Smooth muscle cell (in vitro differentiated cells): ENCODE results near the gene PLEKHG7. TPM values are rescaled to one million over a fixed set of nuclear protein-coding genes. Genes with fewer than 3 reads are reported as not detected.
A peak's percentile ranks its signal among the peaks of the same experiment; 100 is the strongest.
"Not testable (repeated sequence)": the region's sequence is repeated elsewhere in the genome, so short reads cannot be mapped to it uniquely, and the experiment has no call there.

Experiments used
- DNase-seq: peaks from one replicate; lab custom pipeline; 2025; ENCODE audit not compliant: unreplicated experiment; lab: John Stamatoyannopoulos, UW
- H2AFZ ChIP-seq: fragments of 200-600 bp; sonication (generic); 2 replicates; pipeline ENCODE4 v1.6.0; 2016; ENCODE audit warnings: antibody characterized with exemption, low read depth, mild to moderate bottlenecking
- H3F3A ChIP-seq: fragments of 200-600 bp; sonication (generic); 2 replicates; pipeline ENCODE4 v1.6.0; 2017; ENCODE audit warnings: antibody characterized with exemption, low read depth
- H3K27ac ChIP-seq: fragments of 200-600 bp; sonication (generic); 2 replicates; pipeline ENCODE4 v1.5.1; 2016; ENCODE audit warnings: low read depth, mild to moderate bottlenecking
- H3K27me3 ChIP-seq: fragments of 200-600 bp; sonication (generic); 2 replicates; pipeline ENCODE4 v1.6.1; 2016; ENCODE audit warnings: low read depth, mild to moderate bottlenecking
- H3K36me3 ChIP-seq: fragments of 200-600 bp; sonication (generic); 2 replicates; pipeline ENCODE4 v1.5.1; 2016; ENCODE audit warnings: low read depth
- H3K4me1 ChIP-seq: fragments of 200-600 bp; sonication (generic); 2 replicates; pipeline ENCODE4 v1.5.1; 2016; ENCODE audit warnings: low read depth
- H3K4me2 ChIP-seq: fragments of 200-600 bp; sonication (generic); 2 replicates; pipeline ENCODE4 v1.6.0; 2016; ENCODE audit warnings: mild to moderate bottlenecking
- H3K4me3 ChIP-seq: fragments of 200-600 bp; sonication (generic); 2 replicates; pipeline ENCODE4 v1.5.1; 2016; ENCODE audit warnings: mild to moderate bottlenecking
- H3K79me2 ChIP-seq: fragments of 200-600 bp; sonication (generic); 2 replicates; pipeline ENCODE4 v1.6.0; 2016; ENCODE audit warnings: low read depth, mild to moderate bottlenecking
- H3K9ac ChIP-seq: fragments of 200-600 bp; sonication (generic); 2 replicates; pipeline ENCODE4 v1.6.0; 2016; ENCODE audit warnings: low read depth
- H3K9me3 ChIP-seq: fragments of 200-600 bp; sonication (generic); replicated peaks from 2 replicates; pipeline ENCODE4 v1.5.1; 2016; ENCODE audit warnings: low read depth
- H4K20me1 ChIP-seq: fragments of 200-600 bp; sonication (generic); 2 replicates; pipeline ENCODE4 v1.6.0; 2016; ENCODE audit warnings: low read depth
- WGBS: methylation state at CpG from one replicate; pipeline ENCODE4 v1.1.7; 2016; ENCODE audit warnings: low lambda C conversion rate; 5-methylcytosine and 5-hydroxymethylcytosine counted together
- polyA plus RNA-seq: library from polyadenylated mRNA; unstranded; fragments of >200 nt; fragmentation: Nextera tagmentation; extraction: Ambion mirVana; gene quantifications from 2 replicates; pipeline ENCODE4 v1.2.1, GENCODE V29; 2016
- total RNA-seq: library from RNA; depleted of rRNA; stranded (reverse); fragments of >200 nt; gene quantifications from 2 replicates; pipeline ENCODE4 v1.2.3, GENCODE V29; 2014
- TF ChIP-seq, protein P1 (sequence below): fragments of 200-600 bp; sonication (generic); IDR thresholded peaks from 2 replicates; pipeline ENCODE4 v1.5.1; 2017; ENCODE audit warnings: borderline replicate concordance, mild to moderate bottlenecking, antibody characterized with exemption; ENCODE audit not compliant: insufficient read depth, poor library complexity, severe bottlenecking

Gene PLEKHG7
- total and polyA plus RNA-seq, 2 experiments from 2014 or later, result not detected

DNA sequence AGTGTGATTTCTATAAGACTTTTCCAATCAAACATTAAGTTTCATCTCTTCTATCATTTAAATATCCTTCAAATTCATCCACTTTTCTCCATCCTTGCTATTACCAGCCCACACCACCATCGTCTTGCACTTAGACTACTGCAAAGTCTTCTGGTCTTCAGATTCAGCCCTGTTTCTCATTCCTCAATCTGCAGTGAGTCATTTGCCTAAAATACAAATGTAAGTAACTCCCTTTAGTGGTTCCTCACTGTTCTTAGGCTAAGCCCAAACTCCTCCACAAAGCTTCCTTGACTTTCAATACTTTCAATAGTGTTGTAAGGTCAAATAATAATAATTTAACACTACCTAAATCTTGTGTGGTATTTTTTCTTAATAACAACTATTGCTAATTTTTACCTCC is 83.3 kb downstream of the PLEKHG7 start:
- Histone ChIP-seq H3K27ac (peak overlapping the region; percentile 79), H3K79me2 (no peaks in the 10 kb centered on the region), H4K20me1 (no peaks in the 10 kb centered on the region), H3K4me3 (no peak overlapping the region), H3K9me3 (no peaks in the 10 kb centered on the region), H3K36me3 (peaks cover 4% of the 10 kb centered on the region), H3K4me2 (no peak overlapping the region), H3K27me3 (no peaks in the 10 kb centered on the region), H3K9ac (no peak overlapping the region), H2AFZ (no peak overlapping the region), H3F3A (peaks cover 15% of the 10 kb centered on the region), H3K4me1 (no peaks in the 10 kb centered on the region)
- 53% methylated on average over 1 of the region's 1 CpG for WGBS
- DNase-seq, result no peak
- TF ChIP-seq, protein P1, sequence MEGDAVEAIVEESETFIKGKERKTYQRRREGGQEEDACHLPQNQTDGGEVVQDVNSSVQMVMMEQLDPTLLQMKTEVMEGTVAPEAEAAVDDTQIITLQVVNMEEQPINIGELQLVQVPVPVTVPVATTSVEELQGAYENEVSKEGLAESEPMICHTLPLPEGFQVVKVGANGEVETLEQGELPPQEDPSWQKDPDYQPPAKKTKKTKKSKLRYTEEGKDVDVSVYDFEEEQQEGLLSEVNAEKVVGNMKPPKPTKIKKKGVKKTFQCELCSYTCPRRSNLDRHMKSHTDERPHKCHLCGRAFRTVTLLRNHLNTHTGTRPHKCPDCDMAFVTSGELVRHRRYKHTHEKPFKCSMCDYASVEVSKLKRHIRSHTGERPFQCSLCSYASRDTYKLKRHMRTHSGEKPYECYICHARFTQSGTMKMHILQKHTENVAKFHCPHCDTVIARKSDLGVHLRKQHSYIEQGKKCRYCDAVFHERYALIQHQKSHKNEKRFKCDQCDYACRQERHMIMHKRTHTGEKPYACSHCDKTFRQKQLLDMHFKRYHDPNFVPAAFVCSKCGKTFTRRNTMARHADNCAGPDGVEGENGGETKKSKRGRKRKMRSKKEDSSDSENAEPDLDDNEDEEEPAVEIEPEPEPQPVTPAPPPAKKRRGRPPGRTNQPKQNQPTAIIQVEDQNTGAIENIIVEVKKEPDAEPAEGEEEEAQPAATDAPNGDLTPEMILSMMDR, result no peak

DNA sequence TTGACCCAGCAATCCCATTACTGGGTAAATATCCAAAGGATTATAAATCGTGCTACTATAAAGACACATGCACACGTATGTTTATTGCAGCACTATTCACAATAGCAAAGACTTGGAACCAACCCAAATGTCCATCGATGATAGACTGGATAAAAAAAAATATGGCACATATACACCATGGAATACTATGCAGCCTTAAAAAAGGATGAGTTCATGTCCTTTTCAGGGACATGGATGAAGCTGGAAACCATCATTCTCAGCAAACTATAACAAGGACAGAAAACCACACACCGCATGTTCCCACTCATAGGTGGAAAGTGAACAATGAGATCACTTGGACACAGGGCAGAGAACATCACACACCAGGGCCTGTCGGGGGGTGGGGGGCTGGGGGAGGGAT is 91.6 kb downstream of the PLEKHG7 start:
- H3F3A ChIP-seq, H3K9me3 ChIP-seq, H4K20me1 ChIP-seq, H3K27me3 ChIP-seq, H3K4me1 ChIP-seq, DNase-seq, H3K27ac ChIP-seq, H3K4me3 ChIP-seq, H2AFZ ChIP-seq, H3K4me2 ChIP-seq, H3K9ac ChIP-seq: not testable (repeated sequence)
- Histone ChIP-seq H3K79me2 (peaks cover 13% of the 10 kb centered on the region), H3K36me3 (peaks cover 18% of the 10 kb centered on the region)
- 98% methylated on average over 5 of the region's 5 CpGs for WGBS

DNA sequence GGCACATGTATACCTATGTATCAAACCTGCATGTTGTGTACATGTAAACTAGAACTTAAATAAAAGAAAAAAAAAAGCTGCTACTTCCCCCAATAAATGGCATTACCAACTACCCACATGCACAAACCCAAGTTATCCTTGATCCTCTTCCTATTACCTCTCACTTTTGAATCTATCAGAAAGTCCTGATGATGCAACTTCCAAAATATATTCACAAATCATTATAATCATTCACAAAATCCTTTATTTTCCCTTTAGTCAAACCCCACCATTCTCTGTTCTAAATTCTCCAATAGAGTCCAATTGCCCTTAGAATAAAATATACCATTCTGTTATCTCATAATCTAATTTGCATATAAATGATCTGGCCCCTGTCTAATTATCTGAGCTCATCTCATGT is 92.0 kb downstream of the PLEKHG7 start:
- H3K79me2 ChIP-seq, result peaks cover 13% of the 10 kb centered on the region
- no peaks in the 10 kb centered on the region for H4K20me1 ChIP-seq
- H3F3A ChIP-seq, result no peaks in the 10 kb centered on the region
- TF ChIP-seq, protein P1, result no peak
- no peak overlapping the region for H3K9ac ChIP-seq
- H3K4me2 ChIP-seq, result no peak overlapping the region
- no peak overlapping the region for H3K4me3 ChIP-seq
- H3K27me3 ChIP-seq, result no peaks in the 10 kb centered on the region
- no peak overlapping the region for H2AFZ ChIP-seq
- H3K27ac ChIP-seq, result no peak overlapping the region
- no peak for DNase-seq
- no peaks in the 10 kb centered on the region for H3K9me3 ChIP-seq
- H3K36me3 ChIP-seq, result peaks cover 18% of the 10 kb centered on the region
- H3K4me1 ChIP-seq, result no peaks in the 10 kb centered on the region

DNA sequence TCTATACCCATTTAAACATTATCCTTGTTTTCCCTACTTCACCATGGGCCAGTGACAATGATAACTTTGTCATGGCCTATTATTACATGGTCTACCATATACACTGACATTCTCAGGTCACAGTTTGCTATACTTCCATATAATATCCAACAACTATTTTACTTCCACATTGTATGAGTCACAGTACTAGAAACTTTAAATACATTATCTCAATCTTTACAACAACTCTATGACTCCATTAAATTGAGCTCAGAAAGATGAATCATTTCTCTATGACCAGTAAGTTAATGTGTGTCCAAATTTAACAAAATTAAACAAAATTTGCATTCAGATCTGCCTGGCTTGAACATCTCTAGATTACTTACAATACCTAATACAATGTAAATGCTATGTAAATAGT is 93.9 kb downstream of the PLEKHG7 start:
- no peak overlapping the region for H2AFZ ChIP-seq
- DNase-seq, result no peak
- no peak overlapping the region for H3K27ac ChIP-seq
- peaks cover 13% of the 10 kb centered on the region for H3K79me2 ChIP-seq
- H3K36me3 ChIP-seq, result peaks cover 18% of the 10 kb centered on the region
- H3K9me3 ChIP-seq, result no peaks in the 10 kb centered on the region
- H3K27me3 ChIP-seq, result no peaks in the 10 kb centered on the region
- no peaks in the 10 kb centered on the region for H3K4me1 ChIP-seq
- TF ChIP-seq, protein P1, result no peak
- no peaks in the 10 kb centered on the region for H4K20me1 ChIP-seq
- H3K4me2 ChIP-seq, result no peak overlapping the region
- H3F3A ChIP-seq, result no peaks in the 10 kb centered on the region
- no peak overlapping the region for H3K4me3 ChIP-seq
- H3K9ac ChIP-seq, result no peak overlapping the region
